Endothelial cell (in vitro differentiated cells): ENCODE data around the gene DIS3L2. TPM values are rescaled to one million over a fixed set of nuclear protein-coding genes. Genes with fewer than 3 reads are reported as not detected.
"Not testable (repeated sequence)": the region's sequence is repeated elsewhere in the genome, so short reads cannot be mapped to it uniquely, and the experiment has no call there.

Source experiments
- DNase-seq: peaks from one replicate; pipeline ENCODE4 v3.0.0; 2021; ENCODE audit warnings: low spot score
- H3K27ac Mint-ChIP-seq: one replicate; pipeline ENCODE4 v1.8.0; 2021; ENCODE audit warnings: mixed read lengths, inconsistent platforms; ENCODE audit not compliant: unreplicated experiment
- H3K27me3 Mint-ChIP-seq: one replicate; pipeline ENCODE4 v1.8.0; 2021; ENCODE audit warnings: mild to moderate bottlenecking, moderate library complexity, mixed read lengths, inconsistent platforms; ENCODE audit not compliant: unreplicated experiment
- H3K36me3 Mint-ChIP-seq: one replicate; pipeline ENCODE4 v1.8.0; 2021; ENCODE audit warnings: mild to moderate bottlenecking, low read depth, mixed read lengths, inconsistent platforms; ENCODE audit not compliant: unreplicated experiment
- H3K4me1 Mint-ChIP-seq: one replicate; pipeline ENCODE4 v1.8.0; 2021; ENCODE audit warnings: mild to moderate bottlenecking, mixed read lengths, inconsistent platforms; ENCODE audit not compliant: unreplicated experiment
- H3K4me3 Mint-ChIP-seq: one replicate; pipeline ENCODE4 v1.8.0; 2021; ENCODE audit warnings: mild to moderate bottlenecking, mixed read lengths, inconsistent platforms; ENCODE audit not compliant: unreplicated experiment
- H3K9me3 Mint-ChIP-seq: one replicate; pipeline ENCODE4 v1.8.0; 2021; ENCODE audit warnings: mixed read lengths, inconsistent platforms; ENCODE audit not compliant: unreplicated experiment
- total RNA-seq: library from RNA; stranded (reverse); fragmentation: NEBNext Ultra II Directional; extraction: Animal tissue kit (Norgen Biotek cat#: 25700); gene quantifications from one replicate; pipeline ENCODE4 v1.2.1, GENCODE V29; 2021; ENCODE audit not compliant: unreplicated experiment
- TF ChIP-seq, protein P1 (sequence below): fragments of 200-600 bp; sonication (generic); IDR thresholded peaks from one replicate; pipeline ENCODE4 v1.5.0; 2021; ENCODE audit warnings: antibody characterized with exemption; ENCODE audit not compliant: unreplicated experiment

DIS3L2 gene
- total RNA-seq, 1 donor from 2014 or later: 42.1 TPM

DNA sequence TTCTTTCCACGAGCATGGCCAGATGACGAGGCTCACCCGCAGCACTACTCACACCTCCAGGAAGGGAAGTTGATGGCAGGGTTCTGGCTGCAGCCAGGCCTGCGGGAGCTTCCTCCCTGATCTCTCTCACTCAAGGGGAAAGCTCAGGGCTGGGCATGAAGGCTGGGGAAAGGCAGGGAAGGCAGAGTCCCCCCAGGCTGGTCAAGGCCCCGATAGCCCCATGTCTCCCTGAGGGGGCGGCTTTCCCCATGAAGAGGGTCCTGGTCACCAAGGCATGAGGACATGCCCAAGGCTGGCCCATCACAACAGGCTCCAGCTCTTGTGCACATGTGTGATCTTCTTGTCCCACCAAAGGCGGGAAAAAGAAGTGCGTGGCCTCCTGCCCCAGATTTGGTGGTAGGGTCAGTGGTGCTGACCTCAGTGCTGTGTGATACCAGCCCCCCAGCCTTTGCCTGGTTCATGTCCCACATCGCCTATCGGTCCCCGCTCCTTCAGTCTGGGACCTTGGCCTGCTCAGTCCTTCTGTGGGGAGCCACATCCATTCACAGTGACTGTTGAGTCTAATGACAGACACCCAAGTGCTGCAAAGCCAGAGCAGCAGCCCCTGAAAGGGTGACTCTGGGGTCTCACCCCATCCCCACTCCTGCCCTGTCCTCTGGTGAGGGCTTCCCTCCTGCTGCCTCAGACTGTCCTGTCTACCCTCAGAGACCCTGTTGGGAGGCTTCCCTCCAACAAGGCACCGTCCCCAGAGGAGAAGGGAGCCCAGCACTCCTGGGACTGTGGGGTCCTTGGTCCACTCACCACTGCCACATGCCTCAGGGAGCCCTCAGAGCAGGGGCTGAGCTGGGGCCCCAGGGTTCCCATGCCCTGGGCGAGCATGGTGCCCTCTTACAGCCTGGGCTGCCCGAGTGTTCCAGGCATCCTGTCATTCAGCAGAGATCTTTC, 367.3 kb downstream of the DIS3L2 start:
- H3K4me1 Mint-ChIP-seq: peaks cover 8% of the 10 kb centered on the region
- H3K27ac Mint-ChIP-seq: no peak overlapping the region
- no peaks in the 10 kb centered on the region for H3K36me3 Mint-ChIP-seq
- H3K27me3 Mint-ChIP-seq: peaks cover 2% of the 10 kb centered on the region
- TF ChIP-seq, protein P1, sequence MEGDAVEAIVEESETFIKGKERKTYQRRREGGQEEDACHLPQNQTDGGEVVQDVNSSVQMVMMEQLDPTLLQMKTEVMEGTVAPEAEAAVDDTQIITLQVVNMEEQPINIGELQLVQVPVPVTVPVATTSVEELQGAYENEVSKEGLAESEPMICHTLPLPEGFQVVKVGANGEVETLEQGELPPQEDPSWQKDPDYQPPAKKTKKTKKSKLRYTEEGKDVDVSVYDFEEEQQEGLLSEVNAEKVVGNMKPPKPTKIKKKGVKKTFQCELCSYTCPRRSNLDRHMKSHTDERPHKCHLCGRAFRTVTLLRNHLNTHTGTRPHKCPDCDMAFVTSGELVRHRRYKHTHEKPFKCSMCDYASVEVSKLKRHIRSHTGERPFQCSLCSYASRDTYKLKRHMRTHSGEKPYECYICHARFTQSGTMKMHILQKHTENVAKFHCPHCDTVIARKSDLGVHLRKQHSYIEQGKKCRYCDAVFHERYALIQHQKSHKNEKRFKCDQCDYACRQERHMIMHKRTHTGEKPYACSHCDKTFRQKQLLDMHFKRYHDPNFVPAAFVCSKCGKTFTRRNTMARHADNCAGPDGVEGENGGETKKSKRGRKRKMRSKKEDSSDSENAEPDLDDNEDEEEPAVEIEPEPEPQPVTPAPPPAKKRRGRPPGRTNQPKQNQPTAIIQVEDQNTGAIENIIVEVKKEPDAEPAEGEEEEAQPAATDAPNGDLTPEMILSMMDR: no peak
- no peak overlapping the region for H3K4me3 Mint-ChIP-seq
- no peak for DNase-seq
- no peaks in the 10 kb centered on the region for H3K9me3 Mint-ChIP-seq

- Mint-ChIP-seq H3K4me1 (peaks cover 8% of the 10 kb centered on the region), H3K36me3 (no peaks in the 10 kb centered on the region), H3K4me3 (no peak overlapping the region), H3K27me3 (peaks cover 2% of the 10 kb centered on the region), H3K9me3 (no peaks in the 10 kb centered on the region), H3K27ac (no peak overlapping the region)
- TF ChIP-seq, protein P1: no peak
- no peak for DNase-seq
These were observed 368.2 kb downstream of the DIS3L2 start for GRCh38 chr2:232329716-232330067.

DNA sequence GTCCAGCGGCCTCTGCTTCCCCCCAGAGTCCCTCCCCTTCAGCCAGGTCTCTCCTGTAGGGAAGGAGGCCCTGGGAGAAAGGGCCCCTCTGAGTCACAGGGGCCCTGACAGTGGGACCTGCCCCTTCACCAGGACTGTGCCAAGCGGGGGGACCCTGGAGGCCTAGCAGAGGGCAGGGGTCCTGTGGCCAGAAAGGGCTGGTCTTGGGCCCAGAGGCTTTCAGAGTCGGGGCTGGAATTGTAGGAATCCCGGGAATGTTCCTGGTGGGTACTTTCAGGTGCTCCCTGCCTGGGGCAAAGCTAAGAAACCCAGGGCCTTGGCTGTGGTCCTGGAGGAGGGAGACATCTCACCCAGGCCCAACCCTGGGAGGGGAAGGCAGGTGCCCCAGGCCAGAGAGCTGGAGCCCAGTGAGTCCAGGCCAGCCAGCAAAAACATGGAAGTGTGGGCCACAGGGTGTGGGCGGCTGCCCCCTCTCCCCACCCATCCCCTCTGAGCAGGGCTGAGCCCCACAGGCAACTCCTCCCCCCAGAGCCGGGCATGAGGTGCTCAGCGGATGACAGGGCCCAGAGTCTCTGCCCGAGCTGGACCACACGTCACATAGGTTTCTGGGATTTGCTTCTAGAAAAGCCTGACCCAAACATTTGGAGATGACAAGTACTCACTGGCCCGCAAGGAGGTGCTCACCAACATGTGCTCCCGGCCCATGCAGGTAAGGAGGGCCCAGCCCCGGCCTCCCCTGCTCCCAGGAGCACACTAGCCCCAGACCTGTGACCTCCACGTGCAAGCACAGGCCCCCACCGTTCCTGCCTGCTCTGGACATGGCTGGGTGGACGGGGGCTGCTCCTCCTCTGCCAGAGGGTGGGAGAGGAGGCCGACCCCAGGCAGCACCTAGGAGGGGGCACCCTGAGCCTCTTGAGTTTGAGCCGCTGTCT, 368.8 kb downstream of the DIS3L2 start:
- Mint-ChIP-seq H3K4me3 (no peak overlapping the region), H3K9me3 (no peaks in the 10 kb centered on the region), H3K4me1 (peaks cover 8% of the 10 kb centered on the region), H3K27ac (no peak overlapping the region), H3K36me3 (no peaks in the 10 kb centered on the region), H3K27me3 (peaks cover 2% of the 10 kb centered on the region)
- DNase-seq: no peak
- TF ChIP-seq, protein P1: no peak

DNA sequence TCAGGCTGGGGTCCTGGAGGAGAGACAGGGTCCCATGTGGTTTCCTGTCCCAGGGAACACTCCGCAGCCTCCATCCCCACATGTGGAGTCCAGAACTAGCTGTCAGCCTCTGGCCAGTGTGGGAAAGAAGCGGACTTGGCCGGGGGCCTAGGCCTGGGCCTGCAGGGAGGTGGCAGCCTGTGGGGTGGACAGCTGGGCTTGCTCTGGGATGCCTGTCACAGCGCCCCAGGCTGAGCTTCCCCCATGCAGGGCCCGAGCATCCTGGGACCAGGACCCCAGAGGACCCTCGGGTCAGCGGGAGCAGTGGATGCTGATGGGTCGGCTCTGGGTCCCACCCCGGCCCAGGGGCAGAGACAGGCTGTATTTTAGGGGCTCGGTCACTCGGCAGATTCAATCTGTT, 369.5 kb downstream of the DIS3L2 start:
- not testable (repeated sequence) for H3K9me3 Mint-ChIP-seq, DNase-seq, H3K27ac Mint-ChIP-seq, H3K27me3 Mint-ChIP-seq, H3K4me3 Mint-ChIP-seq, H3K4me1 Mint-ChIP-seq, H3K36me3 Mint-ChIP-seq

- not testable (repeated sequence) for H3K4me3 Mint-ChIP-seq, H3K4me1 Mint-ChIP-seq, H3K27me3 Mint-ChIP-seq, H3K36me3 Mint-ChIP-seq, H3K27ac Mint-ChIP-seq, DNase-seq, H3K9me3 Mint-ChIP-seq
These were observed 370.1 kb downstream of the DIS3L2 start for GRCh38 chr2:232331641-232332040.

- not testable (repeated sequence) for H3K27me3 Mint-ChIP-seq, H3K9me3 Mint-ChIP-seq, DNase-seq, H3K27ac Mint-ChIP-seq, H3K4me3 Mint-ChIP-seq, H3K4me1 Mint-ChIP-seq, H3K36me3 Mint-ChIP-seq
These were observed 370.9 kb downstream of the DIS3L2 start for GRCh38 chr2:232332244-232332939.
